H1 (cell line): ENCODE measurements around the gene RARRES2. TPM values are rescaled to one million over a fixed set of nuclear protein-coding genes. Genes with fewer than 3 reads are reported as not detected.

ENCODE experiments used
- CTCF ChIA-PET: fragments of 300-600 bp; sonication (Branson Sonifier 250); formaldehyde crosslinking; loops from one replicate; lab custom pipeline; 2021; ENCODE audit not compliant: partially characterized antibody; lab: Charles Lee
- POLR2A ChIA-PET: fragments of 300-600 bp; sonication (Branson Sonifier 250); formaldehyde crosslinking; loops from one replicate; lab custom pipeline; 2021; ENCODE audit warnings: inconsistent platforms; ENCODE audit not compliant: partially characterized antibody; lab: Charles Lee
- DNase-seq, 2 experiments: peaks; one replicate each; pipeline versions ENCODE4 v3.0.0 to v3.0.0-alpha.2; 2010 to 2022; ENCODE audit warnings: low spot score in 2 of 2, low read depth in 1 of 2, mixed read lengths in 1 of 2
- FAIRE-seq: peaks from 2 replicates; lab custom pipeline; 2011; peaks lifted over from hg19 to GRCh38; lab: Jason Lieb, UNC
- H2AFZ ChIP-seq: 2 replicates; pipeline ENCODE4 v1.8.1; 2012; ENCODE audit warnings: low read length, inconsistent platforms
- H2AK5ac ChIP-seq: 2 replicates; pipeline ENCODE4 v1.6.1; 2013; ENCODE audit warnings: low read depth, low read length
- H2BK120ac ChIP-seq: replicated peaks from 2 replicates; pipeline ENCODE3; 2013; ENCODE audit warnings: low read depth, low read length, inconsistent platforms
- H2BK12ac ChIP-seq: 2 replicates; pipeline ENCODE4 v1.6.1; 2013; ENCODE audit warnings: low read depth, low read length
- H2BK15ac ChIP-seq: 2 replicates; pipeline ENCODE4 v1.6.1; 2013; ENCODE audit warnings: low read length
- H2BK20ac ChIP-seq: 2 replicates; pipeline ENCODE4 v1.6.1; 2013; ENCODE audit warnings: low read length
- H2BK5ac ChIP-seq: 2 replicates; pipeline ENCODE4 v1.6.1; 2013; ENCODE audit warnings: low read depth, low read length
- H3K14ac ChIP-seq: 2 replicates; pipeline ENCODE4 v1.6.1; 2013; ENCODE audit warnings: inconsistent platforms; ENCODE audit not compliant: insufficient read length
- H3K18ac ChIP-seq: 2 replicates; pipeline ENCODE4 v1.6.1; 2013; ENCODE audit warnings: low read length; ENCODE audit errors: extremely low read depth
- H3K23ac ChIP-seq: 2 replicates; pipeline ENCODE4 v1.6.1; 2013; ENCODE audit warnings: inconsistent platforms; ENCODE audit not compliant: insufficient read length
- H3K23me2 ChIP-seq: 2 replicates; pipeline ENCODE4 v1.6.1; 2013; ENCODE audit warnings: low read depth, low read length
- H3K27ac ChIP-seq: 2 replicates; pipeline ENCODE4 v1.6.1; 2011; ENCODE audit warnings: low read depth, low read length, inconsistent platforms
- H3K27me3 ChIP-seq, 4 experiments: replicated peaks in 1 of 4; 1 replicate in 1 of 4; 2 replicates in 3 of 4; pipeline versions ENCODE4 v1.6.1 to v1.8.1; 2011 to 2013; ENCODE audit warnings: low read length in 3 of 4, mild to moderate bottlenecking in 3 of 4, inconsistent platforms in 2 of 4, mixed read lengths in 2 of 4, moderate library complexity in 1 of 4; ENCODE audit not compliant: control insufficient read depth in 3 of 4, insufficient read depth in 3 of 4; ENCODE audit errors: extremely low read depth in 1 of 4
- H3K36me3 ChIP-seq, 4 experiments: 2 replicates each; pipeline versions ENCODE4 v1.6.1 to v1.8.1; 2011 to 2013; ENCODE audit warnings: mild to moderate bottlenecking in 4 of 4, low read length in 3 of 4, moderate library complexity in 2 of 4, control low read depth in 1 of 4, inconsistent platforms in 1 of 4; ENCODE audit not compliant: insufficient read depth in 4 of 4, control insufficient read depth in 2 of 4
- H3K4ac ChIP-seq: replicated peaks from 2 replicates; pipeline ENCODE3; 2013; ENCODE audit warnings: low read length, low read depth, mixed read lengths, inconsistent platforms; ENCODE audit not compliant: insufficient read length
- H3K4me1 ChIP-seq, 4 experiments: replicated peaks in 1 of 4; 1 replicate in 1 of 4; 2 replicates in 3 of 4; pipeline versions ENCODE4 v1.6.1 to v1.8.1; 2011 to 2013; ENCODE audit warnings: low read length in 3 of 4, inconsistent platforms in 2 of 4, mixed read lengths in 1 of 4; ENCODE audit not compliant: insufficient read depth in 4 of 4, control insufficient read depth in 3 of 4
- H3K4me2 ChIP-seq, 2 experiments: 2 replicates each; pipeline versions ENCODE4 v1.6.1 to v1.8.1; 2011 to 2013; ENCODE audit warnings: low read depth in 2 of 2, low read length in 2 of 2, control low read depth in 1 of 2, inconsistent platforms in 1 of 2, mild to moderate bottlenecking in 1 of 2; ENCODE audit not compliant: insufficient read depth in 1 of 2
- H3K4me3 ChIP-seq, 4 experiments: fragments of 200-600, 300-600 bp in 1 of 4; sonication (generic), shearing (Covaris generic), sonication (Bioruptor Twin) in 1 of 4; 2 replicates each; pipeline versions ENCODE4 v1.5.1 to v1.8.1; 2011 to 2016; ENCODE audit warnings: low read length in 4 of 4, low read depth in 3 of 4, control low read depth in 2 of 4, inconsistent platforms in 2 of 4, mild to moderate bottlenecking in 2 of 4, mixed read lengths in 1 of 4, moderate library complexity in 1 of 4; ENCODE audit not compliant: insufficient read depth in 2 of 4; ENCODE audit errors: extremely low read depth in 1 of 4
- H3K56ac ChIP-seq: replicated peaks from 2 replicates; pipeline ENCODE3; 2013; ENCODE audit warnings: low read depth, mild to moderate bottlenecking, mixed read lengths, low read length, inconsistent platforms; ENCODE audit not compliant: insufficient read length
- H3K79me1 ChIP-seq: 2 replicates; pipeline ENCODE4 v1.6.1; 2013; ENCODE audit warnings: low read depth, low read length, control low read depth
- H3K79me2 ChIP-seq, 2 experiments: 2 replicates each; pipeline versions ENCODE4 v1.6.1 to v1.8.1; 2012 to 2013; ENCODE audit warnings: low read length in 2 of 2, mild to moderate bottlenecking in 2 of 2, inconsistent platforms in 1 of 2; ENCODE audit not compliant: insufficient read depth in 2 of 2, control insufficient read depth in 1 of 2
- H3K9ac ChIP-seq, 4 experiments: replicated peaks in 1 of 4; 1 replicate in 1 of 4; 2 replicates in 3 of 4; pipeline versions ENCODE4 v1.6.1 to v1.8.1; 2011 to 2013; ENCODE audit warnings: low read depth in 3 of 4, low read length in 3 of 4, control low read depth in 2 of 4, mild to moderate bottlenecking in 2 of 4, moderate library complexity in 2 of 4, inconsistent platforms in 1 of 4; ENCODE audit errors: extremely low read depth in 1 of 4
- H3K9me3 ChIP-seq, 2 experiments: 2 replicates each; pipeline versions ENCODE4 v1.6.1 to v1.8.1; 2012 to 2013; ENCODE audit warnings: mild to moderate bottlenecking in 2 of 2, moderate library complexity in 2 of 2, control low read depth in 1 of 2, inconsistent platforms in 1 of 2, low read depth in 1 of 2, low read length in 1 of 2, mixed read lengths in 1 of 2; ENCODE audit not compliant: insufficient read depth in 2 of 2
- H4K20me1 ChIP-seq, 2 experiments: replicated peaks in 1 of 2; 2 replicates each; pipeline versions ENCODE3 to v1.8.1; 2011 to 2013; ENCODE audit warnings: inconsistent platforms in 2 of 2, low read length in 2 of 2, mild to moderate bottlenecking in 1 of 2; ENCODE audit not compliant: insufficient read depth in 2 of 2, control insufficient read depth in 1 of 2
- H4K5ac ChIP-seq: 2 replicates; pipeline ENCODE4 v1.6.1; 2013; ENCODE audit warnings: low read length, low read depth, mixed read lengths, inconsistent platforms; ENCODE audit not compliant: insufficient read length
- H4K8ac ChIP-seq: 2 replicates; pipeline ENCODE4 v1.8.0; 2013; ENCODE audit warnings: mild to moderate bottlenecking, moderate library complexity, low read length, inconsistent platforms; ENCODE audit not compliant: insufficient read depth; ENCODE audit errors: extremely low read depth
- H4K91ac ChIP-seq: replicated peaks from 2 replicates; pipeline ENCODE3; 2013; ENCODE audit warnings: low read length, mixed read lengths, inconsistent platforms; ENCODE audit not compliant: insufficient read length
- EZH2 ChIP-seq: fragments of 200-600 bp; sonication (generic); IDR thresholded peaks from 2 replicates; pipeline ENCODE4 v1.7.1; 2012; ENCODE audit warnings: low read depth, mild to moderate bottlenecking, moderate library complexity, low read length, inconsistent platforms; ENCODE audit not compliant: severe bottlenecking
- TCF12 ChIP-seq: IDR thresholded peaks from 2 replicates; pipeline ENCODE4 v1.6.1; 2011; ENCODE audit warnings: low read depth, mild to moderate bottlenecking, low read length
- WGBS, 2 experiments: shearing (Covaris generic) in 1 of 2; methylation state at CpG; one replicate each; pipeline versions ENCODE4 v1.1.6 to v1.1.7; 2013 to 2015; ENCODE audit warnings: low lambda C conversion rate in 2 of 2, mixed read lengths in 2 of 2, inconsistent platforms in 1 of 2, low coverage in 1 of 2, missing lambda C conversion rate in 1 of 2; ENCODE audit not compliant: insufficient replicate concordance in 2 of 2, insufficient coverage in 1 of 2, insufficient read length in 1 of 2; ENCODE audit errors: extremely low coverage in 1 of 2, missing lambda C conversion rate in 1 of 2; 5-methylcytosine and 5-hydroxymethylcytosine counted together
- polyA plus RNA-seq, 7 experiments: library from polyadenylated mRNA; depleted of rRNA in 3 of 7; stranded (reverse) in 5 of 7; unstranded in 2 of 7; fragments of >200 nt in 5 of 7; fragments of 200-250 nt in 2 of 7; gene quantifications; 1 replicate in 5 of 7; 2 replicates in 1 of 7; 4 replicates in 1 of 7; pipeline versions ENCODE4 v1.2.1 to v1.2.3, GENCODE V29; 2011 to 2013; ENCODE audit warnings: missing spikeins in 2 of 7, mixed read lengths in 2 of 7
- total RNA-seq: library from RNA; stranded (reverse); fragmentation: NEBNext Ultra II Directional; extraction: Animal tissue kit (Norgen Biotek cat#: 25700); gene quantifications from 2 replicates; pipeline ENCODE4 v1.2.1, GENCODE V29; 2021

RARRES2 gene
- total and polyA plus RNA-seq, 2 of the 8 experiments (the other 6 are each of a cell fraction or from before 2014, with no cell fraction given), result 254 to 441 TPM

DNA sequence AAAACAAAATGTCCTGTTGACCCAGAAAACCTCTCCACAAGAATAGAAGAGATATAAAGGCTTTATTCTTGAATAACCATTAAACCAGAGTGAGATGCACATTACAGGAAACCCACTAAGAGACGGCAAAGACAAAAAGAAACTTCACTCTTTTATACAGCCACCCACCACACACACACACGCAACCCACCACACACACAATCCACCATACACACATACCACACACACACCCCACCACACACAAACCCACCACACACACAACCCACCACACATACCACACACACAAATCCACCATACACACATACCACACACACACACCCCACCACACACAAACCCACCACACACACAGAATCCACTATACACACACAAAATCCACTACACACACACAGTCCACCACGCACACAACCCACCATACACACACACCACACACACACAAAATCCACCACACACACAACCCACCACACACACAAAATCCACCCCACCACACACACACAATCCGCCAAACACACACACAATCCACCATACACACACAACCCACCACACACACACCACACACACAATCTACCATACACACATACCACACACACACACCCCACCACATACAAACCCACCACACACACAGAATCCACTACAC is 17.7 kb upstream of the RARRES2 start:
- no peaks in the 10 kb centered on the region for H3K79me2 ChIP-seq
- no peak overlapping the region for H3K4me2 ChIP-seq
- no peak overlapping the region for H3K14ac ChIP-seq
- FAIRE-seq (no peak), DNase-seq (no peak)
- peaks cover 12 to 18% (median 16%) of the 10 kb centered on the region in 4 experiments for H3K4me1 ChIP-seq
- no peak overlapping the region for H3K4ac ChIP-seq
- no peak overlapping the region for H4K5ac ChIP-seq
- H4K91ac ChIP-seq, result no peak overlapping the region
- H2BK12ac ChIP-seq, result peak overlapping the region; percentile 89; the same call in 1 of the 2 replicates
- H3K23me2 ChIP-seq, result peaks cover 13% of the 10 kb centered on the region; the same call in 1 of the 2 replicates
- H3K4me3 ChIP-seq, result no peak overlapping the region
- ChIA-PET POLR2A (interaction anchor here (1.0 to 1.4 kb wide), 3 partner anchors 10 to 43 kb away, joined by 3 to 10 read pairs (median 4); partner anchors contain the start of gene REPIN1), CTCF (interaction anchor here (0.8 to 4.5 kb wide), 9 partner anchors 10 to 59 kb away, joined by 3 to 32 read pairs (median 6); partner anchors contain the start of gene REPIN1)
- H3K23ac ChIP-seq, result no peak overlapping the region
- H2BK20ac ChIP-seq, result peak overlapping the region; percentile 89
- H2AFZ ChIP-seq, result no peak overlapping the region
- H4K8ac ChIP-seq, result no peak overlapping the region
- H2BK15ac ChIP-seq, result peak overlapping the region; percentile 92; the same call in 1 of the 2 replicates
- H3K27ac ChIP-seq, result no peak overlapping the region
- H2BK5ac ChIP-seq, result no peak overlapping the region
- H3K9me3 ChIP-seq, result no peaks in the 10 kb centered on the region
- no peaks in the 10 kb centered on the region for H3K36me3 ChIP-seq
- H3K27me3 ChIP-seq, result no peaks in the 10 kb centered on the region; a peak in 1 of 7 replicates
- peaks cover 0 to 5% of the 10 kb centered on the region in 2 experiments for H4K20me1 ChIP-seq
- H2AK5ac ChIP-seq, result peak overlapping the region; percentile 94
- H2BK120ac ChIP-seq, result no peak overlapping the region
- no peak overlapping the region for H3K18ac ChIP-seq
- 91% methylated on average over 4 of the region's 4 CpGs; no CpG with 5 or more reads in 1 of the 2 experiments for WGBS, 2 experiments
- no peaks in the 10 kb centered on the region; the same call in 1 of the 2 replicates for H3K79me1 ChIP-seq
- H3K9ac ChIP-seq, result no peak overlapping the region
- H3K56ac ChIP-seq, result peak overlapping the region; percentile 95
- TF ChIP-seq EZH2, result no peak
- TF ChIP-seq TCF12, result no peak
